H1 (cell line): ENCODE measurements around the gene PRSS23.

ENCODE experiments used
- RFX5 ChIP-seq: IDR thresholded peaks from 2 replicates; pipeline ENCODE4 v1.6.1; 2011; ENCODE audit warnings: low read depth, low read length, improper control_type of control experiment, borderline replicate concordance
- SIN3A ChIP-seq, 2 experiments: IDR thresholded peaks in 1 of 2; conservative IDR thresholded peaks in 1 of 2; 2 replicates each; pipeline ENCODE4 v1.6.1; 2011 to 2012; ENCODE audit warnings: low read length in 2 of 2, improper control_type of control experiment in 1 of 2, low read depth in 1 of 2, mild to moderate bottlenecking in 1 of 2
- SP1 ChIP-seq: IDR thresholded peaks from 2 replicates; pipeline ENCODE4 v1.6.1; 2011; ENCODE audit warnings: low read depth, low read length
- SP4 ChIP-seq: IDR thresholded peaks from 2 replicates; pipeline ENCODE4 v1.6.1; 2012; ENCODE audit warnings: low read length, inconsistent platforms
- TBP ChIP-seq: IDR thresholded peaks from 2 replicates; pipeline ENCODE4 v1.6.1; 2011; ENCODE audit warnings: low read depth, low read length, improper control_type of control experiment
- TF ChIP-seq, protein P1 (sequence below), 3 experiments: IDR thresholded peaks; 1 replicate in 2 of 3; 2 replicates in 1 of 3; pipeline versions ENCODE4 v1.5.1 to v1.6.1; 2011; ENCODE audit warnings: low read length in 3 of 3, mild to moderate bottlenecking in 3 of 3, inconsistent platforms in 2 of 3, low read depth in 1 of 3, moderate library complexity in 1 of 3; ENCODE audit not compliant: insufficient read depth in 1 of 3; ENCODE audit errors: control extremely low read depth in 1 of 3

DNA sequence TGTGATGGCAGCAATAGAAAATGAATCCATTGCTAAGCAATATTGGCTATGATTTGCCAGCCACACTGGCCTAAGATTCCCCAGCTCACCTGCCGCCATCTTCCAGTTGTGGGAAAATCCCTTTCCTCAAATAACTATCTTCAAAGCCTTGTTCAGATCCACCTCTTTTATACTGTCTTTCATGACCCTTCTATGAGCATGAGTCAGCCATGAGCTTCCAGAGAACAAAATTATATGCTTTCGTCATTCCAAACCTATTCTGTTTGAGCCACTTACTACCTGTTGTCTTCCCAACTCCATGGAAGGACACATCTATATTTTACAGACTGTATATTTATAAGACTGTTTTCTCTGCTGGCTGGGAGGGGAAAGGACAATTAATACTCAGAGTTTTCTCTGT is 25.0 kb upstream of the PRSS23 start:
- TF ChIP-seq, protein P1, sequence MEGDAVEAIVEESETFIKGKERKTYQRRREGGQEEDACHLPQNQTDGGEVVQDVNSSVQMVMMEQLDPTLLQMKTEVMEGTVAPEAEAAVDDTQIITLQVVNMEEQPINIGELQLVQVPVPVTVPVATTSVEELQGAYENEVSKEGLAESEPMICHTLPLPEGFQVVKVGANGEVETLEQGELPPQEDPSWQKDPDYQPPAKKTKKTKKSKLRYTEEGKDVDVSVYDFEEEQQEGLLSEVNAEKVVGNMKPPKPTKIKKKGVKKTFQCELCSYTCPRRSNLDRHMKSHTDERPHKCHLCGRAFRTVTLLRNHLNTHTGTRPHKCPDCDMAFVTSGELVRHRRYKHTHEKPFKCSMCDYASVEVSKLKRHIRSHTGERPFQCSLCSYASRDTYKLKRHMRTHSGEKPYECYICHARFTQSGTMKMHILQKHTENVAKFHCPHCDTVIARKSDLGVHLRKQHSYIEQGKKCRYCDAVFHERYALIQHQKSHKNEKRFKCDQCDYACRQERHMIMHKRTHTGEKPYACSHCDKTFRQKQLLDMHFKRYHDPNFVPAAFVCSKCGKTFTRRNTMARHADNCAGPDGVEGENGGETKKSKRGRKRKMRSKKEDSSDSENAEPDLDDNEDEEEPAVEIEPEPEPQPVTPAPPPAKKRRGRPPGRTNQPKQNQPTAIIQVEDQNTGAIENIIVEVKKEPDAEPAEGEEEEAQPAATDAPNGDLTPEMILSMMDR (IDR thresholded peaks at IDR 0.05; ENCODE audit: control extremely low read depth in 1 of 3, insufficient read depth in 1 of 3, low read depth in 1 of 3, low read length in 3 of 3) = no peak
- TF ChIP-seq SP1 (no peak), SIN3A (conservative IDR thresholded peaks at IDR 0.05 in 1 of 2, IDR thresholded peaks at IDR 0.05 in 1 of 2; ENCODE audit: low read depth in 1 of 2, low read length in 2 of 2) (no peak), SP4 (no peak), RFX5 (no peak), TBP (no peak)
